NB4 (cell line): ENCODE data around the gene MPPE1.

Experiments
- CTCF ChIP-seq: IDR thresholded peaks from one replicate; pipeline ENCODE4 v1.5.1; 2012; ENCODE audit warnings: low read depth, low read length
- MYC ChIP-seq: IDR thresholded peaks from 2 replicates; pipeline ENCODE4 v1.6.1; 2011; ENCODE audit warnings: low read depth, low read length
- POLR2A ChIP-seq: IDR thresholded peaks from 2 replicates; pipeline ENCODE4 v1.6.1; 2011; ENCODE audit warnings: mild to moderate bottlenecking; ENCODE audit not compliant: insufficient read length; ENCODE audit errors: extremely low read depth
- TF ChIP-seq, protein P1 (sequence below): IDR thresholded peaks from 2 replicates; pipeline ENCODE4 v1.6.1; 2011; ENCODE audit warnings: low read depth, low read length

DNA sequence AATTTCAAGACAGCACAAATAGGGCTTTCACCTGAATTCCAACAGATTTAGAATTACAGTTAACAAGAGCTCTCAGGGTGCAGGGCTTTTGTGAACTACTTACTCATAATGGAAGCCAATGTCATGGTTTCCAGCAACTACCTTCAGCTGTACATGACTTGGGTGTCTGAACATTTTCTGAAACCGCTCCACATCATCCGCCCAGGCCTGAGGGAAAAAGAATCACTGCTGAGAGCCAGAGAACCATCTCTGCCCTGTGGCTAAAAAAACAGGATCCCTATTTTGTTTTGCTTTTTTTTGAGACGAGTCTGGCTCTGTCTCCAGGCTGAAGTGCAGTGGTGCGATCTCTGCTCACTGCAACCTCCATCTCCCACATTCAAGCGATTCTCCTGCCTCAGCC lies 18.8 kb downstream of the MPPE1 start:
- TF ChIP-seq CTCF = no peak
- TF ChIP-seq, protein P1, sequence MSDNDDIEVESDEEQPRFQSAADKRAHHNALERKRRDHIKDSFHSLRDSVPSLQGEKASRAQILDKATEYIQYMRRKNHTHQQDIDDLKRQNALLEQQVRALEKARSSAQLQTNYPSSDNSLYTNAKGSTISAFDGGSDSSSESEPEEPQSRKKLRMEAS = no peak
- no peak for TF ChIP-seq POLR2A
- no peak for TF ChIP-seq MYC
